ENCODE results near the gene UXT. TPM values are rescaled to one million over a fixed set of nuclear protein-coding genes. Genes with fewer than 3 reads are reported as not detected.

Gene UXT
- total and polyA plus RNA-seq, 9 of the 15 experiments (the other 6 are each of a cell fraction or from before 2014, with no cell fraction given) = 141 to 300 (median 204) TPM

GRCh38 chrX:47650164-47651042 lies 8.6 kb downstream of the UXT start, which contains the start of gene ELK1 (continued):
- no peak for TF ChIP-seq DDX20 (tag; IDR thresholded peaks at IDR 0.05; ENCODE audit: low read depth)
- TF ChIP-seq SUPT5H (IDR thresholded peaks at IDR 0.05) = peak; percentile 63
- TF ChIP-seq ESRRB (CRISPR knock-in tag; IDR thresholded peaks at IDR 0.05; ENCODE audit: borderline replicate concordance) = no peak
- no peak for TF ChIP-seq GATAD2B (IDR thresholded peaks at IDR 0.05; ENCODE audit: borderline replicate concordance)
- no peak for TF ChIP-seq SIX5 (IDR thresholded peaks at IDR 0.05; ENCODE audit: borderline replicate concordance in 1 of 2, insufficient read depth in 1 of 2, low read depth in 1 of 2, low read length in 2 of 2)
- no peak for TF ChIP-seq TARDBP (IDR thresholded peaks at IDR 0.05)
- no peak for TF ChIP-seq GATAD2A (IDR thresholded peaks at IDR 0.05)
- TF ChIP-seq ZNF586 (CRISPR knock-in tag; conservative IDR thresholded peaks at IDR 0.05) = no peak
- no peak for TF ChIP-seq FOXJ2 (tag; IDR thresholded peaks at IDR 0.05)
- TF ChIP-seq ZFX (CRISPR knock-in tag; IDR thresholded peaks at IDR 0.05) = peak; percentile 88
- TF ChIP-seq NCOA4 (IDR thresholded peaks at IDR 0.05; ENCODE audit: partially characterized antibody) = no peak
- TF ChIP-seq PHF20 (IDR thresholded peaks at IDR 0.05; ENCODE audit: partially characterized antibody) = no peak
- peak; percentile 51 for TF ChIP-seq ARID4B (CRISPR knock-in tag; IDR thresholded peaks at IDR 0.05)
- TF ChIP-seq CGGBP1 (CRISPR knock-in tag; IDR thresholded peaks at IDR 0.05) = no peak
- TF ChIP-seq FOXP4 (CRISPR knock-in tag; IDR thresholded peaks at IDR 0.05; ENCODE audit: borderline replicate concordance) = no peak
- TF ChIP-seq ZNF507 (tag; conservative IDR thresholded peaks at IDR 0.05) = no peak
- peak; percentile 67 for TF ChIP-seq ZBTB7A (IDR thresholded peaks at IDR 0.05; ENCODE audit: borderline replicate concordance, control insufficient read depth, low read depth, low read length)
- TF ChIP-seq EZH2 (IDR thresholded peaks at IDR 0.05; ENCODE audit: borderline replicate concordance, low read depth, low read length) = no peak
- no peak for TF ChIP-seq E2F5 (CRISPR knock-in tag; IDR thresholded peaks at IDR 0.05)
- TF ChIP-seq CXXC5 (CRISPR knock-in tag; IDR thresholded peaks at IDR 0.05) = peak; percentile 72; the same call in 1 of the 2 replicates
